Upper lobe of left lung (tissue), 4 donors: ENCODE results near the gene PRKAG2.

Experiments used
- EP300 ChIP-seq, 4 donors: sonication (generic); formaldehyde crosslinking; IDR thresholded peaks; one replicate each; pipeline ENCODE4 v1.5.1; 2017; ENCODE audit warnings: antibody characterized with exemption in 4 of 4, control low read depth in 2 of 4
- POLR2A ChIP-seq, 4 donors: fragments of 450-650 bp; IDR thresholded peaks; one replicate each; pipeline ENCODE4 v1.5.1; 2016 to 2017; ENCODE audit warnings: antibody characterized with exemption in 4 of 4, mild to moderate bottlenecking in 2 of 4
- POLR2AphosphoS5 ChIP-seq, 2 donors: sonication (generic); formaldehyde crosslinking; IDR thresholded peaks; one replicate each; pipeline ENCODE4 v1.5.1; 2017; ENCODE audit warnings: antibody characterized with exemption in 2 of 2
- TF ChIP-seq, protein P1 (sequence below), 6 experiments: fragments of 450-650 bp in 4 of 6; fragments of 200-600 bp in 2 of 6; sonication (generic) in 2 of 6; IDR thresholded peaks; one replicate each; pipeline ENCODE4 v1.5.1; 2016 to 2019; ENCODE audit warnings: antibody characterized with exemption in 6 of 6

DNA sequence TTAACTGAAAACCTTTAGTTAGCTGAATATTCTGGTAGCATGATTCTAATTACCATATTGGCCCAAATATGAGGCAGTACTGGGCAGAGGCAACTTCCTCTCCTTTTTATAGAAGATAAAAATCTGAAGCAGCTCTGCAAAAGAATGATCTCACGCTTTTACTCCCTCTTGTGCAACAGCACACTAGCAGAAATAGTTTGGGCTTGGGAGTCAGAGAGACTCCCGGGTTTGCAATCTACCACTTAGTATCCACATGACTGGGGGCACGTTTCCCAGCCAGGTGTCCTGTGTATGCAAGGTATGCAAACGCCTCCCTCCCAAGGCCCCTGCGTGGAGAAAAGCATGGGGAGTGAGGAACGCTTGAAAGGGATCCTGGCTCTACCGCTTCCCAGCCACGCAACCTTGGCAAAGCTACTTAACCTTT is 310.0 kb downstream of the PRKAG2 start:
- TF ChIP-seq EP300 (IDR thresholded peaks at IDR 0.05) (no peak), POLR2A (IDR thresholded peaks at IDR 0.05) (no peak), POLR2AphosphoS5 (IDR thresholded peaks at IDR 0.05) (no peak)
- TF ChIP-seq, protein P1, sequence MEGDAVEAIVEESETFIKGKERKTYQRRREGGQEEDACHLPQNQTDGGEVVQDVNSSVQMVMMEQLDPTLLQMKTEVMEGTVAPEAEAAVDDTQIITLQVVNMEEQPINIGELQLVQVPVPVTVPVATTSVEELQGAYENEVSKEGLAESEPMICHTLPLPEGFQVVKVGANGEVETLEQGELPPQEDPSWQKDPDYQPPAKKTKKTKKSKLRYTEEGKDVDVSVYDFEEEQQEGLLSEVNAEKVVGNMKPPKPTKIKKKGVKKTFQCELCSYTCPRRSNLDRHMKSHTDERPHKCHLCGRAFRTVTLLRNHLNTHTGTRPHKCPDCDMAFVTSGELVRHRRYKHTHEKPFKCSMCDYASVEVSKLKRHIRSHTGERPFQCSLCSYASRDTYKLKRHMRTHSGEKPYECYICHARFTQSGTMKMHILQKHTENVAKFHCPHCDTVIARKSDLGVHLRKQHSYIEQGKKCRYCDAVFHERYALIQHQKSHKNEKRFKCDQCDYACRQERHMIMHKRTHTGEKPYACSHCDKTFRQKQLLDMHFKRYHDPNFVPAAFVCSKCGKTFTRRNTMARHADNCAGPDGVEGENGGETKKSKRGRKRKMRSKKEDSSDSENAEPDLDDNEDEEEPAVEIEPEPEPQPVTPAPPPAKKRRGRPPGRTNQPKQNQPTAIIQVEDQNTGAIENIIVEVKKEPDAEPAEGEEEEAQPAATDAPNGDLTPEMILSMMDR (IDR thresholded peaks at IDR 0.05), result no peak
